K562 (cell line): ENCODE measurements around the gene KASH5. TPM values are rescaled to one million over a fixed set of nuclear protein-coding genes. Genes with fewer than 3 reads are reported as not detected.

ENCODE experiments used
- ATAC-seq: fragments of 200-7000 bp; cut with Tn5 transposase; 3 replicates; pipeline ENCODE4 v1.9.1; 2020; ENCODE audit warnings: moderate library complexity
- BruUV-seq: library from RNA; stranded (reverse); fragments of 400-500 nt; replicated peaks from 2 replicates; lab custom pipeline; 2021; lab: Mats Ljungman, UMichigan
- CTCF ChIA-PET: fragments of 300-600 bp; formaldehyde crosslinking; extraction: SDS; loops from one replicate; lab custom pipeline; 2021; ENCODE audit warnings: low intra/inter-chr PET ratio; lab: Yijun Ruan, JAX
- POLR2A ChIA-PET: fragments of 300-600, 350-650 bp; sonication (Branson Sonifier 250); formaldehyde crosslinking; extraction: SDS; loops from one replicate; lab custom pipeline; 2021; ENCODE audit warnings: antibody characterized with exemption, inconsistent platforms; lab: Yijun Ruan, JAX
- DNase-seq, 4 experiments: peaks; one replicate each; pipeline versions ENCODE4 v3.0.0 to v3.0.0-alpha.2; 2011 to 2018; ENCODE audit warnings: low spot score in 3 of 4, mixed read lengths in 3 of 4; ENCODE audit errors: extremely low read depth in 1 of 4
- FAIRE-seq: peaks from 2 replicates; lab custom pipeline; 2011; peaks lifted over from hg19 to GRCh38; lab: Jason Lieb, UNC
- H2AFZ ChIP-seq: 2 replicates; pipeline ENCODE4 v1.6.0; 2011; ENCODE audit warnings: low read depth, low read length, control low read depth, inconsistent platforms
- H3K27ac ChIP-seq: fragments of 200-600 bp; 3 replicates; pipeline ENCODE4 v1.8.0; 2011; ENCODE audit warnings: low read depth, mild to moderate bottlenecking, control low read depth, inconsistent platforms, low read length, moderate library complexity, mixed read lengths; ENCODE audit errors: extremely low read depth
- H3K27me3 ChIP-seq, 2 experiments: fragments of 300-600 bp in 1 of 2; 2 replicates in 1 of 2; 3 replicates in 1 of 2; pipeline versions ENCODE4 v1.6.0 to v1.8.0; 2011; ENCODE audit warnings: inconsistent platforms in 2 of 2, low read length in 2 of 2, mild to moderate bottlenecking in 1 of 2, mixed read lengths in 1 of 2, moderate library complexity in 1 of 2; ENCODE audit not compliant: control insufficient read depth in 2 of 2, insufficient read depth in 2 of 2
- H3K36me3 ChIP-seq: fragments of 300-600 bp; 3 replicates; pipeline ENCODE4 v1.8.0; 2011; ENCODE audit warnings: mild to moderate bottlenecking, low read length, inconsistent platforms; ENCODE audit not compliant: control insufficient read depth, insufficient read depth
- H3K4me1 ChIP-seq, 2 experiments: fragments of 200-600 bp in 1 of 2; replicated peaks in 1 of 2; 2 replicates in 1 of 2; 3 replicates in 1 of 2; pipeline versions ENCODE4 v1.5.1 to v1.8.0; 2011; ENCODE audit warnings: inconsistent platforms in 2 of 2, low read length in 2 of 2, mild to moderate bottlenecking in 1 of 2, mixed read lengths in 1 of 2, moderate library complexity in 1 of 2; ENCODE audit not compliant: control insufficient read depth in 2 of 2, insufficient read depth in 2 of 2
- H3K4me2 ChIP-seq: 2 replicates; pipeline ENCODE4 v1.6.1; 2011; ENCODE audit warnings: low read length, control low read depth, inconsistent platforms, mixed read lengths; ENCODE audit not compliant: insufficient read depth
- H3K4me3 ChIP-seq: fragments of 200-600 bp; sonication (generic), shearing (Covaris generic); 2 replicates; pipeline ENCODE4 v1.5.1; 2016; ENCODE audit warnings: control low read depth, inconsistent platforms
- H3K79me2 ChIP-seq: fragments of 200-600 bp; 3 replicates; pipeline ENCODE4 v1.8.0; 2011; ENCODE audit warnings: low read length, inconsistent platforms; ENCODE audit not compliant: control insufficient read depth, insufficient read depth
- H3K9ac ChIP-seq, 2 experiments: 2 replicates each; pipeline versions ENCODE4 v1.6.0 to v1.6.1; 2011; ENCODE audit warnings: low read depth in 2 of 2, low read length in 2 of 2, control low read depth in 1 of 2, inconsistent platforms in 1 of 2, mild to moderate bottlenecking in 1 of 2, mixed read lengths in 1 of 2; ENCODE audit not compliant: insufficient read depth in 1 of 2
- H3K9me1 ChIP-seq: one replicate; pipeline ENCODE4 v1.6.0; 2011; ENCODE audit warnings: inconsistent platforms, mild to moderate bottlenecking, low read length, moderate library complexity; ENCODE audit not compliant: control insufficient read depth, insufficient read depth
- H3K9me3 ChIP-seq: replicated peaks from 2 replicates; pipeline ENCODE4 v1.5.1; 2011; ENCODE audit warnings: low read depth, low read length, inconsistent platforms; ENCODE audit not compliant: control insufficient read depth, insufficient read depth
- H4K20me1 ChIP-seq: replicated peaks from 2 replicates; pipeline ENCODE4 v1.6.1; 2011; ENCODE audit warnings: low read length, inconsistent platforms, mixed read lengths; ENCODE audit not compliant: control insufficient read depth, insufficient read depth
- DPF2 ChIP-seq: fragments of 450-650 bp; IDR thresholded peaks from 2 replicates; pipeline ENCODE4 v1.6.1; 2016
- GABPB1 ChIP-seq: sonication (generic); formaldehyde crosslinking; IDR thresholded peaks from 2 replicates; pipeline ENCODE4 v1.8.0; 2022; ENCODE audit warnings: mild to moderate bottlenecking, missing genetic modification reagents
- HBP1 ChIP-seq: fragments of 450-650 bp; formaldehyde crosslinking; IDR thresholded peaks from 2 replicates; pipeline ENCODE4 v1.4.0; 2022; ENCODE audit warnings: missing genetic modification characterization
- MYBL2 ChIP-seq, 2 experiments: fragments of 450-650 bp in 1 of 2; sonication (generic) in 1 of 2; formaldehyde crosslinking in 1 of 2; IDR thresholded peaks; 2 replicates each; pipeline versions ENCODE4 v1.6.1 to v1.8.1; 2017 to 2022; ENCODE audit warnings: borderline replicate concordance in 1 of 2, inconsistent platforms in 1 of 2, low read depth in 1 of 2, mild to moderate bottlenecking in 1 of 2, missing genetic modification reagents in 1 of 2, moderate library complexity in 1 of 2
- NBN ChIP-seq: fragments of 450-650 bp; IDR thresholded peaks from 2 replicates; pipeline ENCODE4 v1.6.1; 2016; ENCODE audit warnings: low read depth, mild to moderate bottlenecking
- NCOA1 ChIP-seq: fragments of 450-650 bp; IDR thresholded peaks from 2 replicates; pipeline ENCODE4 v1.6.1; 2016; ENCODE audit warnings: low read depth
- SAP30 ChIP-seq: fragments of 200-600 bp; sonication (generic); IDR thresholded peaks from 2 replicates; pipeline ENCODE4 v1.6.1; 2012; ENCODE audit warnings: borderline replicate concordance, low read depth, mild to moderate bottlenecking, moderate library complexity, low read length, control low read depth, inconsistent platforms; ENCODE audit not compliant: insufficient read depth, poor library complexity, severe bottlenecking
- SP1 ChIP-seq: sonication (generic); formaldehyde crosslinking; IDR thresholded peaks from 2 replicates; pipeline ENCODE4 v1.8.1; 2022; ENCODE audit warnings: mild to moderate bottlenecking, missing genetic modification reagents
- ZNF57 ChIP-seq: fragments of 450-650 bp; formaldehyde crosslinking; IDR thresholded peaks from 2 replicates; pipeline ENCODE4 v1.4.0; 2020; ENCODE audit warnings: mild to moderate bottlenecking, moderate library complexity
- WGBS: fragments of 100-300 bp; shearing (Covaris generic); methylation state at CpG from one replicate; pipeline ENCODE4 v1.1.6; 2016; ENCODE audit warnings: low coverage, mixed read lengths; ENCODE audit not compliant: insufficient coverage; ENCODE audit errors: missing lambda C conversion rate; 5-methylcytosine and 5-hydroxymethylcytosine counted together
- in situ Hi-C: fragments of 300-500 bp; cut with MboI; formaldehyde crosslinking; loops from 4 replicates; pipeline ENCODE4 v1.15.0; 2018; ENCODE audit warnings: inconsistent platforms, mixed read lengths
- intact Hi-C: fragments of 100-400 bp; cut with micrococcal nuclease; formaldehyde crosslinking; loops from 2 replicates; pipeline ENCODE4 v1.14.2; 2022
- polyA plus RNA-seq, 8 experiments: library from polyadenylated mRNA; depleted of rRNA in 4 of 8; stranded (reverse) in 5 of 8; unstranded in 3 of 8; fragments of >200 nt; fragmentation: Nextera tagmentation in 2 of 8; fragmentation: Illumina TruSeq in 1 of 8; extraction: Ambion mirVana in 2 of 8; extraction: Trizol in 1 of 8; gene quantifications; 2 replicates each; pipeline versions ENCODE4 v1.2.1 to v1.2.3, GENCODE V29; 2011 to 2014; ENCODE audit warnings: inconsistent platforms in 1 of 8, missing spikeins in 1 of 8
- total RNA-seq, 7 experiments: library from RNA; depleted of rRNA in 6 of 7; stranded (reverse); fragments of >200 nt in 6 of 7; fragmentation: Illumina TruSeq in 2 of 7; extraction: Trizol in 2 of 7; gene quantifications; 2 replicates each; pipeline versions ENCODE4 v1.2.1 to v1.2.3, GENCODE V29; 2011 to 2021; ENCODE audit warnings: low replicate concordance in 1 of 7
- TF ChIP-seq, protein P1 (sequence below): fragments of 200-800 bp; sonication (Bioruptor generic); IDR thresholded peaks from 2 replicates; pipeline ENCODE4 v1.6.1; 2016; ENCODE audit warnings: missing genetic modification characterization, missing compliant biosample characterization
- TF ChIP-seq, protein P2 (sequence below): fragments of 450-650 bp; IDR thresholded peaks from 2 replicates; pipeline ENCODE4 v1.6.1; 2016; ENCODE audit warnings: antibody characterized with exemption
- TF ChIP-seq, protein P3 (sequence below): IDR thresholded peaks from 2 replicates; pipeline ENCODE4 v1.6.1; 2016; ENCODE audit warnings: missing genetic modification characterization, missing compliant biosample characterization

KASH5 gene
- total and polyA plus RNA-seq, 9 of the 15 experiments (the other 6 are each of a cell fraction or from before 2014, with no cell fraction given): 0.07 to 0.84 (median 0.34) TPM; not detected in 1

DNA sequence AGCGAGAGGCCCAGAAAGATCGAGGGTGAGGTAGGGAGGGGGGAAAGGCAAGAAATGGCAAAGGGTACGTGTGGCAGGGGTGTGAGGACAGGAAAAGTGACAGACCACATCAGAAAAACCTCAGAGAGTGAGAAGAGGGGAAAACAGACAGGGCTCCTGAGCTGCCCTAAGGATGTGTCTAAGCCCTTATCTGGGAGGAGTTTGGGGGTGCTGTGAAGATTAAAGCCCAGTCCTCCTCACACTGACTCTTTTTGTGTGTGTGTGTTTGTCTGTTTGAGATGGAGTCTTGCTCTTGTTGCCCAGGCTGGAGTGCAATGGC lies 35.9 kb downstream of the KASH5 start:
- Histone ChIP-seq H3K27me3 (no peaks in the 10 kb centered on the region), H3K4me1 (peaks cover 49 to 71% of the 10 kb centered on the region in 2 experiments), H3K36me3 (no peaks in the 10 kb centered on the region), H2AFZ (peak overlapping the region; percentile 73), H3K79me2 (no peaks in the 10 kb centered on the region), H3K4me3 (no peak overlapping the region), H4K20me1 (no peaks in the 10 kb centered on the region), H3K4me2 (peak overlapping the region; percentile 55), H3K9me3 (no peaks in the 10 kb centered on the region), H3K9ac (peak overlapping the region; percentile 40 to 80; a peak in 3 of 4 replicates), H3K9me1 (no peaks in the 10 kb centered on the region), H3K27ac (peak overlapping the region; percentile 17; the same call in 2 of the 3 replicates)
- DNase-seq: no peak
- ATAC-seq: no peak
- 12% methylated on average over 2 of the region's 3 CpGs for WGBS
- intact Hi-C loops: loop anchor here (2.0 kb wide), 1 partner anchor 19 kb away; no protein-coding TSS in a partner anchor
- in situ Hi-C loops: no loop called here
- ChIA-PET CTCF (no interaction called here), POLR2A (interaction anchor here (0.6 to 1.9 kb wide), 6 partner anchors 10 to 155 kb away, joined by 3 to 6 read pairs (median 4); no protein-coding TSS in a partner anchor)
- no peak for FAIRE-seq
- BruUV-seq: no TSS peak
- TF ChIP-seq NBN: 0 out of 2 replicates have a peak, but pooled peaks have one; percentile 10
- TF ChIP-seq, protein P1, sequence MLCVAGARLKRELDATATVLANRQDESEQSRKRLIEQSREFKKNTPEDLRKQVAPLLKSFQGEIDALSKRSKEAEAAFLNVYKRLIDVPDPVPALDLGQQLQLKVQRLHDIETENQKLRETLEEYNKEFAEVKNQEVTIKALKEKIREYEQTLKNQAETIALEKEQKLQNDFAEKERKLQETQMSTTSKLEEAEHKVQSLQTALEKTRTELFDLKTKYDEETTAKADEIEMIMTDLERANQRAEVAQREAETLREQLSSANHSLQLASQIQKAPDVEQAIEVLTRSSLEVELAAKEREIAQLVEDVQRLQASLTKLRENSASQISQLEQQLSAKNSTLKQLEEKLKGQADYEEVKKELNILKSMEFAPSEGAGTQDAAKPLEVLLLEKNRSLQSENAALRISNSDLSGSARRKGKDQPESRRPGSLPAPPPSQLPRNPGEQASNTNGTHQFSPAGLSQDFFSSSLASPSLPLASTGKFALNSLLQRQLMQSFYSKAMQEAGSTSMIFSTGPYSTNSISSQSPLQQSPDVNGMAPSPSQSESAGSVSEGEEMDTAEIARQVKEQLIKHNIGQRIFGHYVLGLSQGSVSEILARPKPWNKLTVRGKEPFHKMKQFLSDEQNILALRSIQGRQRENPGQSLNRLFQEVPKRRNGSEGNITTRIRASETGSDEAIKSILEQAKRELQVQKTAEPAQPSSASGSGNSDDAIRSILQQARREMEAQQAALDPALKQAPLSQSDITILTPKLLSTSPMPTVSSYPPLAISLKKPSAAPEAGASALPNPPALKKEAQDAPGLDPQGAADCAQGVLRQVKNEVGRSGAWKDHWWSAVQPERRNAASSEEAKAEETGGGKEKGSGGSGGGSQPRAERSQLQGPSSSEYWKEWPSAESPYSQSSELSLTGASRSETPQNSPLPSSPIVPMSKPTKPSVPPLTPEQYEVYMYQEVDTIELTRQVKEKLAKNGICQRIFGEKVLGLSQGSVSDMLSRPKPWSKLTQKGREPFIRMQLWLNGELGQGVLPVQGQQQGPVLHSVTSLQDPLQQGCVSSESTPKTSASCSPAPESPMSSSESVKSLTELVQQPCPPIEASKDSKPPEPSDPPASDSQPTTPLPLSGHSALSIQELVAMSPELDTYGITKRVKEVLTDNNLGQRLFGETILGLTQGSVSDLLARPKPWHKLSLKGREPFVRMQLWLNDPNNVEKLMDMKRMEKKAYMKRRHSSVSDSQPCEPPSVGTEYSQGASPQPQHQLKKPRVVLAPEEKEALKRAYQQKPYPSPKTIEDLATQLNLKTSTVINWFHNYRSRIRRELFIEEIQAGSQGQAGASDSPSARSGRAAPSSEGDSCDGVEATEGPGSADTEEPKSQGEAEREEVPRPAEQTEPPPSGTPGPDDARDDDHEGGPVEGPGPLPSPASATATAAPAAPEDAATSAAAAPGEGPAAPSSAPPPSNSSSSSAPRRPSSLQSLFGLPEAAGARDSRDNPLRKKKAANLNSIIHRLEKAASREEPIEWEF: no peak
- no peak for TF ChIP-seq MYBL2 (IDR thresholded peaks at IDR 0.05; ENCODE audit: low read depth)
- no peak for TF ChIP-seq MYBL2 (CRISPR knock-in tag; IDR thresholded peaks at IDR 0.05; ENCODE audit: borderline replicate concordance)
- no peak for TF ChIP-seq GABPB1 (CRISPR knock-in tag)
- TF ChIP-seq, protein P2, sequence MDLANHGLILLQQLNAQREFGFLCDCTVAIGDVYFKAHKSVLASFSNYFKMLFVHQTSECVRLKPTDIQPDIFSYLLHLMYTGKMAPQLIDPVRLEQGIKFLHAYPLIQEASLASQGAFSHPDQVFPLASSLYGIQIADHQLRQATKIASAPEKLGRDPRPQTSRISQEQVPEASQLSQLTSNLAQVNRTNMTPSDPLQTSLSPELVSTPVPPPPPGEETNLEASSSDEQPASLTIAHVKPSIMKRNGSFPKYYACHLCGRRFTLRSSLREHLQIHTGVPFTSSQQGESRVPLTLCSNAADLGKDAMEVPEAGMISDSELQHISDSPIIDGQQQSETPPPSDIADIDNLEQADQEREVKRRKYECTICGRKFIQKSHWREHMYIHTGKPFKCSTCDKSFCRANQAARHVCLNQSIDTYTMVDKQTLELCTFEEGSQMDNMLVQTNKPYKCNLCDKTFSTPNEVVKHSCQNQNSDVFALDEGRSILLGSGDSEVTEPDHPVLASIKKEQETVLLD: 0 out of 2 replicates have a peak, but pooled peaks have one; percentile 4
- no peak for TF ChIP-seq SAP30
- TF ChIP-seq NCOA1: 0 out of 2 replicates have a peak, but pooled peaks have one; percentile 9
- TF ChIP-seq SP1 (CRISPR knock-in tag): no peak
- 0 out of 2 replicates have a peak, but pooled peaks have one; percentile 44 for TF ChIP-seq DPF2
- TF ChIP-seq ZNF57: no peak
- no peak for TF ChIP-seq HBP1
- TF ChIP-seq, protein P3, sequence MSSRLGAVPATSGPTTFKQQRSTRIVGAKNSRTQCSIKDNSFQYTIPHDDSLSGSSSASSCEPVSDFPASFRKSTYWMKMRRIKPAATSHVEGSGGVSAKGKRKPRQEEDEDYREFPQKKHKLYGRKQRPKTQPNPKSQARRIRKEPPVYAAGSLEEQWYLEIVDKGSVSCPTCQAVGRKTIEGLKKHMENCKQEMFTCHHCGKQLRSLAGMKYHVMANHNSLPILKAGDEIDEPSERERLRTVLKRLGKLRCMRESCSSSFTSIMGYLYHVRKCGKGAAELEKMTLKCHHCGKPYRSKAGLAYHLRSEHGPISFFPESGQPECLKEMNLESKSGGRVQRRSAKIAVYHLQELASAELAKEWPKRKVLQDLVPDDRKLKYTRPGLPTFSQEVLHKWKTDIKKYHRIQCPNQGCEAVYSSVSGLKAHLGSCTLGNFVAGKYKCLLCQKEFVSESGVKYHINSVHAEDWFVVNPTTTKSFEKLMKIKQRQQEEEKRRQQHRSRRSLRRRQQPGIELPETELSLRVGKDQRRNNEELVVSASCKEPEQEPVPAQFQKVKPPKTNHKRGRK (tag): peak; percentile 50
